ENCODE data around the gene TRPM4. TPM values are rescaled to one million over a fixed set of nuclear protein-coding genes. Genes with fewer than 3 reads are reported as not detected.
"Not testable (repeated sequence)": the region's sequence is repeated elsewhere in the genome, so short reads cannot be mapped to it uniquely, and the experiment has no call there.

The TRPM4 gene
- polyA plus RNA-seq, 4 donors = 15.8 to 298 (median 92.6) TPM

GRCh38 chr19:49200238-49200862 is 42.8 kb downstream of the TRPM4 start:
- 83 to 89% (median 86%) methylated on average over 24 to 29 of the region's 29 CpGs for WGBS, 3 donors
- no peak overlapping the region for H3K4me3 ChIP-seq (ENCODE audit: low read depth in 1 of 3, low read length in 3 of 3)
- H3K27ac ChIP-seq (ENCODE audit: low read depth in 1 of 3, low read length in 2 of 3) = no peak overlapping the region
- no peaks in the 10 kb centered on the region for H3K9me3 ChIP-seq (ENCODE audit: control insufficient read depth in 2 of 2, insufficient read depth in 1 of 2, low read depth in 1 of 2, low read length in 1 of 2)
- FAIRE-seq (no peak), DNase-seq (peak in 1 of 2 donors; percentile 34)
- peaks cover 2 to 19% (median 11%) of the 10 kb centered on the region in 3 donors for H3K36me3 ChIP-seq (ENCODE audit: control insufficient read depth in 3 of 3, insufficient read depth in 2 of 3, low read depth in 1 of 3, low read length in 3 of 3)
- no peaks in the 10 kb centered on the region for H3K4me1 ChIP-seq (ENCODE audit: control insufficient read depth in 3 of 3, insufficient read depth in 2 of 3, low read depth in 1 of 3, low read length in 2 of 3)
- peaks cover 0 to 12% (median 0%) of the 10 kb centered on the region in 3 donors for H3K27me3 ChIP-seq (ENCODE audit: control insufficient read depth in 3 of 3, insufficient read depth in 3 of 3, low read length in 3 of 3)

- DNase-seq (no peak), FAIRE-seq (no peak)
- Histone ChIP-seq H3K36me3 (ENCODE audit: control insufficient read depth in 3 of 3, insufficient read depth in 2 of 3, low read depth in 1 of 3, low read length in 3 of 3) (peaks cover 2 to 19% (median 11%) of the 10 kb centered on the region in 3 donors), H3K9me3 (ENCODE audit: control insufficient read depth in 2 of 2, insufficient read depth in 1 of 2, low read depth in 1 of 2, low read length in 1 of 2) (no peaks in the 10 kb centered on the region), H3K27me3 (ENCODE audit: control insufficient read depth in 3 of 3, insufficient read depth in 3 of 3, low read length in 3 of 3) (peaks cover 0 to 10% (median 0%) of the 10 kb centered on the region in 3 donors), H3K4me3 (ENCODE audit: low read depth in 1 of 3, low read length in 3 of 3) (no peak overlapping the region), H3K4me1 (ENCODE audit: control insufficient read depth in 3 of 3, insufficient read depth in 2 of 3, low read depth in 1 of 3, low read length in 2 of 3) (no peaks in the 10 kb centered on the region), H3K27ac (ENCODE audit: low read depth in 1 of 3, low read length in 2 of 3) (no peak overlapping the region)
- WGBS, 3 donors = 74 to 87% (median 80%) methylated on average over 7 of the region's 7 CpGs
Measured at GRCh38 chr19:49201042-49201441, 43.5 kb downstream of the TRPM4 start.

- FAIRE-seq (no peak), DNase-seq (no peak)
- Histone ChIP-seq H3K27ac (ENCODE audit: low read depth in 1 of 3, low read length in 2 of 3) (no peak overlapping the region), H3K4me3 (ENCODE audit: low read depth in 1 of 3, low read length in 3 of 3) (no peak overlapping the region), H3K27me3 (ENCODE audit: control insufficient read depth in 3 of 3, insufficient read depth in 3 of 3, low read length in 3 of 3) (peaks cover 0 to 3% (median 0%) of the 10 kb centered on the region in 3 donors), H3K4me1 (ENCODE audit: control insufficient read depth in 3 of 3, insufficient read depth in 2 of 3, low read depth in 1 of 3, low read length in 2 of 3) (no peaks in the 10 kb centered on the region), H3K36me3 (ENCODE audit: control insufficient read depth in 3 of 3, insufficient read depth in 2 of 3, low read depth in 1 of 3, low read length in 3 of 3) (peaks cover 5 to 18% (median 11%) of the 10 kb centered on the region in 3 donors), H3K9me3 (ENCODE audit: control insufficient read depth in 2 of 2, insufficient read depth in 1 of 2, low read depth in 1 of 2, low read length in 1 of 2) (no peaks in the 10 kb centered on the region)
- 83 to 91% (median 87%) methylated on average over 7 of the region's 7 CpGs for WGBS, 3 donors
Measured at GRCh38 chr19:49205114-49205513, 47.5 kb downstream of the TRPM4 start.

GRCh38 chr19:49209502-49209901 is 51.9 kb downstream of the TRPM4 start:
- H3K27me3 ChIP-seq (ENCODE audit: control insufficient read depth in 3 of 3, insufficient read depth in 3 of 3, low read length in 3 of 3) = peaks cover 0 to 19% (median 0%) of the 10 kb centered on the region in 3 donors
- H3K36me3 ChIP-seq (ENCODE audit: control insufficient read depth in 3 of 3, insufficient read depth in 2 of 3, low read depth in 1 of 3, low read length in 3 of 3); FAIRE-seq; H3K4me3 ChIP-seq (ENCODE audit: low read depth in 1 of 3, low read length in 3 of 3); H3K9me3 ChIP-seq (ENCODE audit: control insufficient read depth in 2 of 2, insufficient read depth in 1 of 2, low read depth in 1 of 2, low read length in 1 of 2); H3K4me1 ChIP-seq (ENCODE audit: control insufficient read depth in 3 of 3, insufficient read depth in 2 of 3, low read depth in 1 of 3, low read length in 2 of 3); DNase-seq; H3K27ac ChIP-seq (ENCODE audit: low read depth in 1 of 3, low read length in 2 of 3): not testable (repeated sequence)
- WGBS, 3 donors = 63 to 86% (median 78%) methylated on average over 2 to 4 of the region's 4 CpGs

- no peak overlapping the region for H3K27ac ChIP-seq (ENCODE audit: low read depth in 1 of 3, low read length in 2 of 3)
- H3K36me3 ChIP-seq (ENCODE audit: control insufficient read depth in 3 of 3, insufficient read depth in 2 of 3, low read depth in 1 of 3, low read length in 3 of 3) = peaks cover 0 to 3% (median 3%) of the 10 kb centered on the region in 3 donors
- H3K9me3 ChIP-seq (ENCODE audit: control insufficient read depth in 2 of 2, insufficient read depth in 1 of 2, low read depth in 1 of 2, low read length in 1 of 2) = no peaks in the 10 kb centered on the region
- no peaks in the 10 kb centered on the region for H3K4me1 ChIP-seq (ENCODE audit: control insufficient read depth in 3 of 3, insufficient read depth in 2 of 3, low read depth in 1 of 3, low read length in 2 of 3)
- peaks cover 0 to 19% (median 0%) of the 10 kb centered on the region in 3 donors for H3K27me3 ChIP-seq (ENCODE audit: control insufficient read depth in 3 of 3, insufficient read depth in 3 of 3, low read length in 3 of 3)
- DNase-seq (peak in 1 of 2 donors; percentile 39), FAIRE-seq (no peak)
- 48 to 85% (median 71%) methylated on average over 48 to 50 of the region's 50 CpGs for WGBS, 3 donors
- H3K4me3 ChIP-seq (ENCODE audit: low read depth in 1 of 3, low read length in 3 of 3) = peak overlapping the region in 1 of 3 donors; percentile 16
Measured at GRCh38 chr19:49210108-49210900, 52.7 kb downstream of the TRPM4 start.

- no peak for DNase-seq
- WGBS, 3 donors = 80 to 94% (median 82%) methylated on average over 9 to 19 of the region's 19 CpGs
- Histone ChIP-seq H3K27ac (ENCODE audit: low read depth in 1 of 3, low read length in 2 of 3) (no peak overlapping the region), H3K36me3 (ENCODE audit: control insufficient read depth in 3 of 3, insufficient read depth in 2 of 3, low read depth in 1 of 3, low read length in 3 of 3) (peaks cover 0 to 3% (median 3%) of the 10 kb centered on the region in 3 donors), H3K27me3 (ENCODE audit: control insufficient read depth in 3 of 3, insufficient read depth in 3 of 3, low read length in 3 of 3) (peaks cover 0 to 19% (median 0%) of the 10 kb centered on the region in 3 donors), H3K4me3 (ENCODE audit: low read depth in 1 of 3, low read length in 3 of 3) (peak overlapping the region in 1 of 3 donors; percentile 16), H3K4me1 (ENCODE audit: control insufficient read depth in 3 of 3, insufficient read depth in 2 of 3, low read depth in 1 of 3, low read length in 2 of 3) (no peaks in the 10 kb centered on the region), H3K9me3 (ENCODE audit: control insufficient read depth in 2 of 2, insufficient read depth in 1 of 2, low read depth in 1 of 2, low read length in 1 of 2) (no peaks in the 10 kb centered on the region)
- FAIRE-seq = no peak
Measured at GRCh38 chr19:49210901-49211451, 53.4 kb downstream of the TRPM4 start.

GRCh38 chr19:49212016-49212701 is 54.6 kb downstream of the TRPM4 start:
- H3K9me3 ChIP-seq (ENCODE audit: control insufficient read depth in 2 of 2, insufficient read depth in 1 of 2, low read depth in 1 of 2, low read length in 1 of 2) = peaks cover 0 to 1% of the 10 kb centered on the region in 2 donors
- H3K4me1 ChIP-seq (ENCODE audit: control insufficient read depth in 3 of 3, insufficient read depth in 2 of 3, low read depth in 1 of 3, low read length in 2 of 3) = no peaks in the 10 kb centered on the region
- peaks cover 0 to 3% (median 0%) of the 10 kb centered on the region in 3 donors for H3K36me3 ChIP-seq (ENCODE audit: control insufficient read depth in 3 of 3, insufficient read depth in 2 of 3, low read depth in 1 of 3, low read length in 3 of 3)
- no peak overlapping the region for H3K4me3 ChIP-seq (ENCODE audit: low read depth in 1 of 3, low read length in 3 of 3)
- no peak overlapping the region for H3K27ac ChIP-seq (ENCODE audit: low read depth in 1 of 3, low read length in 2 of 3)
- WGBS, 3 donors = 59 to 66% (median 62%) methylated on average over 7 of the region's 7 CpGs
- H3K27me3 ChIP-seq (ENCODE audit: control insufficient read depth in 3 of 3, insufficient read depth in 3 of 3, low read length in 3 of 3) = peaks cover 0 to 19% (median 0%) of the 10 kb centered on the region in 3 donors
- DNase-seq (no peak), FAIRE-seq (no peak)

GRCh38 chr19:49213791-49214190 is 56.2 kb downstream of the TRPM4 start:
- H3K27me3 ChIP-seq (ENCODE audit: control insufficient read depth in 3 of 3, insufficient read depth in 3 of 3, low read length in 3 of 3) = peaks cover 0 to 21% (median 0%) of the 10 kb centered on the region in 3 donors
- H3K27ac ChIP-seq (ENCODE audit: low read depth in 1 of 3, low read length in 2 of 3) = no peak overlapping the region
- H3K36me3 ChIP-seq (ENCODE audit: control insufficient read depth in 3 of 3, insufficient read depth in 2 of 3, low read depth in 1 of 3, low read length in 3 of 3) = peaks cover 0 to 3% (median 0%) of the 10 kb centered on the region in 3 donors
- DNase-seq (no peak), FAIRE-seq (no peak)
- H3K9me3 ChIP-seq (ENCODE audit: control insufficient read depth in 2 of 2, insufficient read depth in 1 of 2, low read depth in 1 of 2, low read length in 1 of 2) = peaks cover 0 to 6% of the 10 kb centered on the region in 2 donors
- no peak overlapping the region for H3K4me3 ChIP-seq (ENCODE audit: low read depth in 1 of 3, low read length in 3 of 3)
- no peaks in the 10 kb centered on the region for H3K4me1 ChIP-seq (ENCODE audit: control insufficient read depth in 3 of 3, insufficient read depth in 2 of 3, low read depth in 1 of 3, low read length in 2 of 3)
- 88 to 92% (median 90%) methylated on average over 13 of the region's 13 CpGs for WGBS, 3 donors

All from small intestine (tissue), 7 donors.